IPS DF 6.9 (cell line): ENCODE data around the gene DPH1.

Source experiments
- DNase-seq: peaks from one replicate; pipeline ENCODE4 v3.0.0-alpha.2; 2013; ENCODE audit warnings: low read depth, low spot score
- H3K27ac ChIP-seq: one replicate; pipeline ENCODE4 v1.5.1; 2013; ENCODE audit warnings: low read length, control low read depth
- H3K27me3 ChIP-seq: 2 replicates; pipeline ENCODE4 v1.6.1; 2013; ENCODE audit warnings: mild to moderate bottlenecking, low read length; ENCODE audit not compliant: control insufficient read depth, insufficient read depth
- H3K36me3 ChIP-seq: 2 replicates; pipeline ENCODE4 v1.6.1; 2013; ENCODE audit warnings: low read length; ENCODE audit not compliant: control insufficient read depth, insufficient read depth
- H3K4me1 ChIP-seq: 2 replicates; pipeline ENCODE4 v1.6.1; 2013; ENCODE audit warnings: low read length; ENCODE audit not compliant: control insufficient read depth, insufficient read depth
- H3K4me3 ChIP-seq: 2 replicates; pipeline ENCODE4 v1.5.1; 2013; ENCODE audit warnings: mild to moderate bottlenecking, low read length
- H3K9me3 ChIP-seq: 2 replicates; pipeline ENCODE4 v1.6.1; 2013; ENCODE audit warnings: low read length, inconsistent platforms; ENCODE audit not compliant: control insufficient read depth, insufficient read depth
- WGBS: extraction: QIAGEN DNeasy Blood & Tissue Kit; methylation state at CpG from one replicate; pipeline ENCODE4 v1.1.7; 2013; ENCODE audit warnings: mixed read lengths, missing lambda C conversion rate; ENCODE audit not compliant: insufficient read length, insufficient coverage; 5-methylcytosine and 5-hydroxymethylcytosine counted together

DPH1 gene

DNA sequence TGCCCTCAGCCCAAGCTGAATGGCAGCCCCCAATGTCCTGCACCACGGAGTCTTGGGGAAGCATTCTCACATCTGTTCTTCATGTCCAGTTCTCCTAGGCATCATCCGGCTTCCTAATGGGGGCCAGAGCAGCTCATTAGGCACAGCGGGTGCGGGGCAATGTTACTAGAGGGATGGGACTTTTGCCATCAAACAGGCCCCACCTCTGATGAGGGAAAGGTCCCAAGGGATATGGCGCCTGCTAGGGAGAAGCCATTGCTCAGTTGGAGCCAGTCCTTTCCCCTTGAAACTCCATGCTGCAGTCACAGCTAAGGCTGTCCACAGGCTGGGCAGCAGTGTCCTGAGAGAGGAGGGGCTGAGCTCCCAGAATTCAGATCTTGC lies 1.7 kb upstream of the DPH1 start:
- no peak overlapping the region for H3K4me3 ChIP-seq
- H3K4me1 ChIP-seq: peaks cover 7% of the 10 kb centered on the region
- H3K27me3 ChIP-seq: peaks cover 57% of the 10 kb centered on the region
- no CpG with 5 or more reads among the region's 5 CpGs for WGBS
- no peak for DNase-seq
- no peak overlapping the region for H3K27ac ChIP-seq
- no peaks in the 10 kb centered on the region; the same call in 1 of the 2 replicates for H3K36me3 ChIP-seq
- no peaks in the 10 kb centered on the region for H3K9me3 ChIP-seq

GRCh38 chr17:2028737-2029136 lies 1.2 kb upstream of the DPH1 start:
- no CpG with 5 or more reads among the region's 6 CpGs for WGBS
- no peak overlapping the region for H3K27ac ChIP-seq
- H3K36me3 ChIP-seq: no peaks in the 10 kb centered on the region; the same call in 1 of the 2 replicates
- H3K9me3 ChIP-seq: no peaks in the 10 kb centered on the region
- H3K4me1 ChIP-seq: peaks cover 7% of the 10 kb centered on the region
- no peak for DNase-seq
- H3K27me3 ChIP-seq: peaks cover 53% of the 10 kb centered on the region
- H3K4me3 ChIP-seq: no peak overlapping the region

- DNase-seq: no peak
- H3K4me1 ChIP-seq: peaks cover 3% of the 10 kb centered on the region; the same call in 1 of the 2 replicates
- H3K4me3 ChIP-seq: peak overlapping the region; percentile 70; the same call in 1 of the 2 replicates
- H3K36me3 ChIP-seq: no peaks in the 10 kb centered on the region
- no CpG with 5 or more reads among the region's 10 CpGs for WGBS
- peaks cover 33% of the 10 kb centered on the region for H3K27me3 ChIP-seq
- H3K9me3 ChIP-seq: no peaks in the 10 kb centered on the region
- H3K27ac ChIP-seq: no peak overlapping the region
These were observed 818 bp downstream of the DPH1 start for GRCh38 chr17:2030779-2031163.

- Histone ChIP-seq H3K4me3 (no peak overlapping the region), H3K4me1 (peaks cover 3% of the 10 kb centered on the region; the same call in 1 of the 2 replicates), H3K27ac (no peak overlapping the region), H3K9me3 (no peaks in the 10 kb centered on the region), H3K36me3 (peaks cover 5% of the 10 kb centered on the region), H3K27me3 (peaks cover 12% of the 10 kb centered on the region)
- WGBS: no CpG with 5 or more reads among the region's 7 CpGs
- no peak for DNase-seq
These were observed 3.2 kb downstream of the DPH1 start for GRCh38 chr17:2033153-2033552.

GRCh38 chr17:2034157-2034556 lies 4.2 kb downstream of the DPH1 start:
- H3K27me3 ChIP-seq: peaks cover 2% of the 10 kb centered on the region; the same call in 1 of the 2 replicates
- peaks cover 5% of the 10 kb centered on the region for H3K36me3 ChIP-seq
- H3K9me3 ChIP-seq: no peaks in the 10 kb centered on the region
- H3K4me1 ChIP-seq: peaks cover 3% of the 10 kb centered on the region; the same call in 1 of the 2 replicates
- WGBS: no CpG with 5 or more reads among the region's 7 CpGs
- H3K4me3 ChIP-seq: no peak overlapping the region
- DNase-seq: no peak
- no peak overlapping the region for H3K27ac ChIP-seq

- H3K27me3 ChIP-seq: no peaks in the 10 kb centered on the region
- peaks cover 5% of the 10 kb centered on the region for H3K36me3 ChIP-seq
- DNase-seq: no peak
- no CpG with 5 or more reads among the region's 9 CpGs for WGBS
- H3K4me1 ChIP-seq: peaks cover 1% of the 10 kb centered on the region; the same call in 1 of the 2 replicates
- no peaks in the 10 kb centered on the region for H3K9me3 ChIP-seq
- no peak overlapping the region for H3K4me3 ChIP-seq
- no peak overlapping the region for H3K27ac ChIP-seq
These were observed 5.0 kb downstream of the DPH1 start for GRCh38 chr17:2034806-2035540.

GRCh38 chr17:2035541-2036488 lies 5.9 kb downstream of the DPH1 start:
- Histone ChIP-seq H3K27ac (no peak overlapping the region), H3K4me1 (no peaks in the 10 kb centered on the region), H3K36me3 (peaks cover 5% of the 10 kb centered on the region), H3K9me3 (no peaks in the 10 kb centered on the region), H3K27me3 (no peaks in the 10 kb centered on the region), H3K4me3 (no peak overlapping the region)
- DNase-seq: no peak
- no CpG with 5 or more reads among the region's 29 CpGs for WGBS

DNA sequence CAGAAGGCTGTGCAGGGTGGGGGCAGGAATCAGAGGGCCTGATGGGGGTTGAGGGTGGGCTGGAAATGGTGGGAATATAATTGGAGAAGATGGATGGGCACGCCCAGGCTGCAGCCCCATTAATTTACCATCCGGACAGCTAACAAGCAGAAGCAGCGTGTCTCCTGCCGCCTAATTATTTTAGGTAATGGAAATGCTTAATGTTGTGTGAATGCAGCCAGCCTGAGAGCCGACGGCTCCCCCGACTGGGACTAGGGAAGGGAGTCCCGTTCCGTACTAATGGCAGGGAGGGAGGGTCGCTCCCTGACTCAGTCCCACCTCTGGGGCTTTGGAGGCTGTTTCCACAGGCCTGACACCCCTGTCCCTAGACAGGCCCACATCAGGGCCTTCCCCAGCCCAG lies 7.2 kb downstream of the DPH1 start:
- WGBS: no CpG with 5 or more reads among the region's 10 CpGs
- peaks cover 5% of the 10 kb centered on the region for H3K36me3 ChIP-seq

GRCh38 chr17:2040219-2040827 lies 10.4 kb downstream of the DPH1 start:
- H3K27me3 ChIP-seq: no peaks in the 10 kb centered on the region
- H3K9me3 ChIP-seq: no peaks in the 10 kb centered on the region
- H3K36me3 ChIP-seq: peaks cover 8% of the 10 kb centered on the region
- no CpG with 5 or more reads among the region's 7 CpGs for WGBS
- no peaks in the 10 kb centered on the region for H3K4me1 ChIP-seq
- no peak for DNase-seq
- H3K4me3 ChIP-seq: no peak overlapping the region
- no peak overlapping the region for H3K27ac ChIP-seq

More for the DNA sequence above, 7.2 kb downstream of the DPH1 start:
- Histone ChIP-seq H3K4me3 (no peak overlapping the region), H3K27ac (no peak overlapping the region), H3K27me3 (no peaks in the 10 kb centered on the region), H3K4me1 (no peaks in the 10 kb centered on the region), H3K9me3 (no peaks in the 10 kb centered on the region)
- no peak for DNase-seq

DNA sequence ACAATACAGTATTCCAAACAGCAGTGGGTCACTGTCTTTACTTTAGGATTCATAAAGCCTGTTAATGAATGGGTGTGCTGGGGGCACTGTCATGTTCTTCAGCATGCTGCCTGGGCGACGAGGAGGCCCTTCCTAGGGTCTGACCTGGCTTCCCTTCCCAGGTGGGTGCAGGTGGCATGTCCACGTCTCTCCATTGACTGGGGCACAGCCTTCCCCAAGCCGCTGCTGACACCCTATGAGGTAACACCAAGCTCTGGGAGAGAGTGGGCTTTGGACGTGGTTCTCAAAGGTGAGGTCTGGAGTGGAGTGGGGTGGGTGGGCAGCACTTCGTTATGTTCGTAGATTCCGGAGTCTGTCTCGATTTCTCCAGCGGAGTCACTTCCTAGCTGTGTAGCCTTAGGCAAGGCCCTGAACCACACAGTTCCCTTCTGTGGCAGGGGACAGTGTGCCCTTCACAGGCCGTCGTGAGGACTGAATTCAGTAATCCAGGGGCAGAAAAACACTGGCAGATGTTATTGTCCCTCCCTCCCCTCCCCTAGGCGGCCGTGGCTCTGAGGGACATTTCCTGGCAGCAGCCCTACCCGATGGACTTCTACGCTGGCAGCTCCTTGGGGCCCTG lies 11.1 kb downstream of the DPH1 start:
- Histone ChIP-seq H3K9me3 (no peaks in the 10 kb centered on the region), H3K4me1 (no peaks in the 10 kb centered on the region), H3K4me3 (peak overlapping the region; percentile 63; the same call in 1 of the 2 replicates), H3K36me3 (peaks cover 8% of the 10 kb centered on the region), H3K27me3 (no peaks in the 10 kb centered on the region), H3K27ac (no peak overlapping the region)
- DNase-seq: no peak
- WGBS: no CpG with 5 or more reads among the region's 16 CpGs
